Suppressor macrophage (primary cell): ENCODE results near the gene DIP2B.
A peak's percentile ranks its signal among the peaks of the same experiment; 100 is the strongest.

Experiments
- DNase-seq, 4 experiments: peaks; one replicate each; pipeline ENCODE4 v3.0.0-alpha.2; 2020 to 2022

DIP2B gene

GRCh38 chr12:50776749-50777728 lies 272.3 kb downstream of the DIP2B start:
- DNase-seq, result no peak

GRCh38 chr12:50778663-50779590 lies 274.1 kb downstream of the DIP2B start:
- DNase-seq, result no peak

DNA sequence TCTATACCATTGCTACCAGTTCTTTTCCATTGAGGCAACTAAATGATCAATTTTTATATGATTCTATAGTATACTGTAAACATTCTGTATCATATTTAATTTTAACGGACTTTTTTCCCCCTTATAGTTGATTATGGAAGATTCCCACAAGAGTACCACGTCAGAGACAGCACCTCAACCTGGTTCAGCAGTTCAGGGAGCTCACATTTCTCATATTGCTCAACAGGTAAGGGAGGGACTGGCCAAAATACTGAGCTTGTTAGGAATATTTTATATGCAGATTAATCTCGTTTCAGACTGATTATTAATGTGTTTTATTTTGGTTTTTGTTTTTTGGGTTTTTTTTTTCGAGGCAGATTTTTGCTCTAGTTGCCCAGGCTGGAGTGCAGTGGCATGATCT lies 275.2 kb downstream of the DIP2B start:
- DNase-seq, result no peak

DNA sequence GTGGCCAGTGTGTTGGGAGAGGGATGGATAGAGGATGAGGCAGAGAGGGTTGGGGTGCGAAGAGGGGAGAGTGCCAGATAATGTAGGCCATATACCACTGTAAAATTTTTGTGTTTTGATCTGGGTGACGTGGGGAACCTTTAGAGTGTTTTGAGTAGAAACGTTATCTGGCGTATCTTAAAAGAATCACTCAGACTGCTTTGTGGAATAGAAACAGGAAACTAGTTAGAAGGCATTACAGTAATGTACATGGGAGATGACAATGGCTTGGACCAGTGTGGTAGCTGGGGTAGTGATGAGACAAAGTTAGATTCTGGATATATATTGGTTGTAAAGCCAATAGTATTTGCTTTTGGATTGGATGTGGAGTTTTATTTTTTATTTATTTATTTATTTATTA lies 279.7 kb downstream of the DIP2B start:
- DNase-seq, result no peak

DNA sequence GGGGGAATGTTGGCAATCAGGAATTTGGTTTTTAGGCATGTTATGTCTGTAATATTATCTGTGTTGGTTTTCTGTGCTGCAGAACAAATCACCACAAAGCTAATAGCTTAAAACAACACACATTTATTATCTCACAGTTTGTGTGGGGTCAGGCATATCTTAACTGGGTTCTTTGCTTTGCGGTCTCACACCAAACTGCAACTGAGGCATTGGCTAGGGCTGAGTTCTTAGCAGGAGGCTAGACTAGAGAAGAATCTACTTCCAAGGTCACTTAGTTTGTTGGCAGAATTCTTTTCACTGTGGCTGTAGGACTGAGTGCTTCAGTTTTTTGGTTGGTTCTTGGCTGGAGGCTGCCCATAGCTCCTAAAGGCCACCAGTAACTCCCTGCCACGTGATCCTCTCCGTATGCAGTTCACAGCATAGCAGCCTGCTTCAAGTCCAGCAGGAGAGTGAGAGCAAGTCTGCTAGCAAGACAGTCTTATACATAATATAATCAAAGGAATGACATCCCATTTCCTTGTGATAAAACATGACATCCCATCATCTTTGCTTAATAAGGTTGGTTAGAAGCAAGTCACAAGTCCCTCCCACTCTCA lies 280.7 kb downstream of the DIP2B start:
- no peak for DNase-seq

DNA sequence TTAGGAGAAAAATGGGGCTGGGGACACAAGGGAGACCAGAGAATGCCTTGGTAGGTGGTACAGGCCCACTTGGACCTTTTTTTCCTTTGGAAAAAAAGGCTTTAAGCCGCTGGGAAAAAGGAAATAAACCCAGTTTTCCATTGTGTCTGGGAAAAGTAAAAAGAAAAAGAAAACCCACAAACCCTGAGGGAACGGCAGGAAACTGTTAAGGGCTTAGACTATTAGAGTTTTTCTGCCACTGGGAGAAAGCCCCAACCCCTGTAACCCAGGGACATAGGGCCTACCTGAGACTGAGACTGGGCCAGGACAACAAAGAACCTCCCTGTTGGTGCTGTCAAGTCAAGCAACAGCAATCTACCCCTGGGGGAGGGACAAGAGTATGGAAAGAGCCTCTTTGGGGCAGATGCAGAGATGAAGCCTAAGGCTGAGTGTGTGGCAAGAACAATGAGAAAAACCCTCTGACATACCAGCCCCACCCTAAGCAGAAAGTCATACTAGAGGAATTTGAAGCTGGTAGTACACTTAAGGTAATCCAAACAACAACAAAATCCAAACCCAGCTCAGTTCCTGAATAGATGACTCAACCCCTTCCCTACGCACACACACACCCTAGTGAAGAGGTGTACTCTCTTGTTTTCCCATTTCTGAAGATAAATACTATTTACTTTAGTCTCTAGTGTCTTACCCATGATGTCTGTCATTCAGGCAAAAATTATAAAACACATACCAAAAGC lies 281.9 kb downstream of the DIP2B start:
- no peak for DNase-seq

- DNase-seq, result no peak
These were observed 282.8 kb downstream of the DIP2B start for GRCh38 chr12:50787618-50788017.

DNA sequence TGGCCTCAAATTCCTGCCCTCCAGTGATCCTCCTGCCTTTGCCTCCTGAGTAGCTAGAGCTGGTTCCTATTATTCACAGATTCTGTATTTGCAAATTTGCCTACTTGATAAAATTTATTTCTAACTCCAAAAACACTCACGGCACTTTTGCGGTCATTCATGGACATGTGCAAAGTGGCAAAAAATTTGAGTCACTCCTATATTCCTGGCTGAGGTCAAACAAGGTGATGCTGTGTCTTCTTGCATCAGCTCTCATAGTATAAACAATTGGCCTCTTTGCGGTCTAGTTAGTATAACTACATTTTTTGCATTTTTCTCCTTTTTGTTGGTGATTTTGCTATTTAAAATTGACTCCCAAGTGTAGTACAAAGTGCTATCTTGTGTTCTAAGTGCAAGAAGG lies 283.8 kb downstream of the DIP2B start:
- DNase-seq, result no peak

DNA sequence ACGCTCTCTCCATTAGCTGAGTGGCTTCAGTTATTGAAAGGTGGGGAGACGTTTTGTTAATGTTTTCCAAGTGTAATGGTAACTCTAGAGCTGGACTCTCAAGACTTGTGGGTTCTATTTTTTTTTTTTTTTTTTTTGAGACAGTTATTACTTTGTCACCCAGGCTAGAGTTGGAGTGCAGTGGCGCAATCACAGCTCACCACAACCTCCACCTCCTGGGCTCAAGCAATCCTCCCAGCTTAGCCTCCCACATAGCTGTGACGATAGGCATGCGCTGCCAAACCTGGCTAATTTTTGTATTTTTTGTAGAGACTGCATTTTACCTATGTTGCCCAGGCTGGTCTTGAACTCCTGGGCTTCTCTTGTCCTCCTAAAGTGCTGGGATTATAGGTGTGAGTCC lies 285.3 kb downstream of the DIP2B start:
- DNase-seq, result peak in 2 of 4 experiments; percentile 9 to 17
